Esophagus squamous epithelium (tissue), 4 donors: ENCODE results near the gene XRCC3.

Source experiments
- CTCF ChIP-seq, 6 experiments: fragments of 450-650 bp in 4 of 6; fragments of 200-600 bp in 2 of 6; sonication (generic) in 2 of 6; IDR thresholded peaks; one replicate each; pipeline ENCODE4 v1.5.1; 2016 to 2019; ENCODE audit warnings: antibody characterized with exemption in 6 of 6, mild to moderate bottlenecking in 4 of 6, moderate library complexity in 4 of 6
- POLR2A ChIP-seq, 4 donors: fragments of 450-650 bp; IDR thresholded peaks; one replicate each; pipeline ENCODE4 v1.6.1; 2017; ENCODE audit warnings: antibody characterized with exemption in 4 of 4, mild to moderate bottlenecking in 4 of 4, moderate library complexity in 3 of 4

GRCh38 chr14:103742499-103743255, 27.4 kb upstream of the XRCC3 start:
- TF ChIP-seq POLR2A (IDR thresholded peaks at IDR 0.05) (no peak), CTCF (IDR thresholded peaks at IDR 0.05) (no peak)
